ENCODE measurements around the gene E2F1.
"Not testable (repeated sequence)": the region's sequence is repeated elsewhere in the genome, so short reads cannot be mapped to it uniquely, and the experiment has no call there.

E2F1 gene

GRCh38 chr20:33640287-33640686 lies 45.9 kb downstream of the E2F1 start:
- no peak for DNase-seq (ENCODE audit: low read depth)

DNA sequence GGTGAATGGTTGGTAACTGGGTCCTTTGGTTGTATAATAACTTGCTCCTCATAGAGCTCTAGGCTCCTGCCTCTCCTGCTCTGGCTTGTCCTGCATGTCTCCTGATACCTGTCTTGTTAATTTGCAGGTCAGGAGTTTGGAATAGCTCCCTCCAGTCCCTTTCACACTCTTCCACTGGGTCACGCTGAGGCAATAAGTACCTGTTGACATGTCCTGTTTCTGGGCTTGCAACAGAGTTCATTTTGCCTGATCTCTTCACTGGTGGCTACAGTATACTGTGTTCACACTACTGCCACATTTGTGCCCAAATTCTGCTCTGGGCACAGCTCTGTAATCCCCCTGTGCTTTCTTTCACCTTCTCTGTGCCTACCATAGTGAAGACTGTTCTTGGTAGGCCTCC lies 49.4 kb downstream of the E2F1 start:
- no peak for DNase-seq (ENCODE audit: low read depth)

DNA sequence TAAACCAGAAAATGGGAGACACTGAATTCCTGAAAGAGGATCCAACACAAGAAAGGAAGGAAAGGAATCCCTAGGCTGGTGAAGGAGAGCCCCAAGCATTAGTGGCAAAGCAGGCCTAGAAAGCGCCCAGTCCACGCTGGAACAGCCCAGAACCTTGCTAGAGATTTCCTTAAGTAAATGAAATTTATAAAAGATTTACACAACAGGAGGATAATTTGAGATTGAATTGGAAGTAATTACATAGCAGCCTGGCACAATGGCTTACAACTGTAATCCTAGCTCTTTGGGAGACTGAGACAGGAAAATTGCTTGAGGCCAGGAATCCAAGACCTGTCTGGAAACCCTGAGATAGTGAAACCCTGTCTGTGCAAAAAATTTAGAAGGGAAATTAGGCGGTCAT lies 50.8 kb downstream of the E2F1 start:
- no peak for DNase-seq (ENCODE audit: low read depth)

DNA sequence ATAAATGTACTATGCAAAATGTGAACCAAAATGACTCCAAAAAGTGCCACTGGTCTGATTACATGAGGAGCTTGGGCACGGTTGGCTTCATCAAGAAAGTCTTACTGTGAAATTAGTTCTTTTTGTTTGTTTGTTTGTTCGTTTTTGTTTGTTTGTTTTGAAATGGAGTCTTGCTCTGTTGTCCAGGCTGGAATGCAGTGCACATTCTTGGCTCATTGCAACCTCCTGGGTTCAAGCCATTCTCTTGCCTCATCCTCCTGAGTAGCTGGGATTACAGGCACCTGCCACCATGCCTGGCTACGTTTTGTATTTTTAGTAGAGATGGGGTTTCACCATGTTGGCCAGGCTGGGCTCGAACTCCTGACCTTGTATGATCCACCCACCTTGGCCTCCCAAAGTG lies 54.3 kb downstream of the E2F1 start:
- DNase-seq (ENCODE audit: low read depth), result not testable (repeated sequence)

- DNase-seq (ENCODE audit: low read depth), result no peak
These were observed 55.7 kb downstream of the E2F1 start for GRCh38 chr20:33630507-33630906.

GRCh38 chr20:33629979-33630378 lies 56.2 kb downstream of the E2F1 start:
- no peak for DNase-seq (ENCODE audit: low read depth)

- no peak for DNase-seq (ENCODE audit: low read depth)
These were observed 56.7 kb downstream of the E2F1 start for GRCh38 chr20:33629533-33629932.

DNA sequence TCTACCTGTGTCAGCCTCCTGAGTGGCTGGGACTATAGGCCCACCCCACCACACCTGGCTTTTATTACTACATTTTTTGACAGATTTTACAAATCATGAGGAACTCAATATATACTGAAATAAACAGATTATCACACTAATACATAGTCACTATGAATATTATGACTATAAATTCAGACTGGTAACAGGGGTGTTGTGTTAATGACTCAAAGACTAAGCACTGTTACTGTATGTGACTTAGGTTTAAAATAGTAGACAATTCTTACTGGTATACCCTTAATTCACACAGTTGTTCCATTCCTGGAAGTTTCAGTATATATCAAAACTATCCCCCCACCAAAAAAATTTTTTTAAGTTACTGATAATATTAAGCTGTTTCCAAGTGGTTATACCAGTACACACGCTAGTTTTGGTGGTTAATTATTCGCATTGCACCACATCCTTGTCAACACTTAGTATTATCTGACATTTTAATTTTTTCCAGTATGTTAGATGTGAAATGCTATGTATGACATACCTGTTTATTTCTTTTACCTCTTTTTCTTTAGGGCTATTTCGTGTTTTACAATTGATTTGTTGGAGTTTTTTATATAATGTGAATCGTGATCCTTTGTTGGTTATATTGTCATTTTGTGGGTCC lies 58.5 kb downstream of the E2F1 start:
- DNase-seq (ENCODE audit: low read depth), result no peak

- DNase-seq (ENCODE audit: low read depth), result no peak
These were observed 60.0 kb downstream of the E2F1 start for GRCh38 chr20:33626190-33626589.

Data from HS-27A (cell line).